Endothelial cell of umbilical vein (primary cell): ENCODE results near the gene ATP8A1.

Experiments used
- EZH2 ChIP-seq: IDR thresholded peaks from 2 replicates; pipeline ENCODE4 v1.6.1; 2012; ENCODE audit warnings: borderline replicate concordance, low read depth, mild to moderate bottlenecking, moderate library complexity, low read length, inconsistent platforms; ENCODE audit not compliant: severe bottlenecking
- POLR2A ChIP-seq: IDR thresholded peaks from 2 replicates; pipeline ENCODE4 v1.6.1; 2012; ENCODE audit warnings: low read depth, mild to moderate bottlenecking, control low read depth, low read length
- POLR2AphosphoS5 ChIP-seq: IDR thresholded peaks from 2 replicates; pipeline ENCODE4 v1.6.1; 2012; ENCODE audit warnings: low read depth, mild to moderate bottlenecking, control low read depth, low read length, moderate library complexity; ENCODE audit not compliant: insufficient read depth

DNA sequence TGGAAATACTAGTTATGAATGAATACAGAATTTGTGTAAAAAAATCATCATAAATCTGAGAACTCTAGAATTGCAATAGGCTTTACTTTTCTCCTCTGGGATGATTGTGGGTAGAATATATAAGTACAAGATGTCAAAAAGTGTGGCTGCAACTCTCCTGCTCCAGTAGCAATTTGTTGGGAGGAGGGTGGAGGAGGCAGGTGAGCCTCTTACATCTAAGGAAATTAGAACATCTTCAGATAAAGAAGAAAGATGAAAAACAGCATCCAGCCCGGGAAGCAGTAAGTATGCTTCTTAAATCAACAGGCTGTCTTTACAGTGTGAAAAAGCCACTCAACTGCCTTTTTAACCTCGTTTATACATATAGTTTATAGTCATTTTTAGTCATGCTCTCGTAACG is 83.7 kb downstream of the ATP8A1 start:
- TF ChIP-seq POLR2A: no peak
- no peak for TF ChIP-seq EZH2
- no peak for TF ChIP-seq POLR2AphosphoS5
